Common myeloid progenitor, CD34-positive (primary cell): Measurements from ENCODE around the gene UBL7.

Experiments
- CTCF ChIA-PET: fragments of 350-600 bp; sonication (Branson Sonifier 250); formaldehyde crosslinking; loops from one replicate; lab custom pipeline; 2021; ENCODE audit warnings: antibody characterized with exemption; lab: Charles Lee
- POLR2A ChIA-PET: fragments of 350-600 bp; sonication (Branson Sonifier 250); formaldehyde crosslinking; loops from one replicate; lab custom pipeline; 2021; ENCODE audit warnings: antibody characterized with exemption; lab: Charles Lee
- DNase-seq, 3 donors: peaks; one replicate each; pipeline versions ENCODE4 v3.0.0 to v3.0.0-alpha.2; 2013
- H3K27ac ChIP-seq, 2 experiments: 1 replicate in 1 of 2; 2 replicates in 1 of 2; pipeline ENCODE4 v1.7.0; 2013; ENCODE audit warnings: inconsistent platforms in 2 of 2, low read length in 2 of 2, mild to moderate bottlenecking in 2 of 2, low read depth in 1 of 2, moderate library complexity in 1 of 2; ENCODE audit not compliant: severe bottlenecking in 2 of 2, insufficient read depth in 1 of 2, poor library complexity in 1 of 2
- H3K27me3 ChIP-seq, 5 experiments: replicated peaks in 2 of 5; 1 replicate in 3 of 5; 2 replicates in 2 of 5; pipeline versions ENCODE4 v1.6.1 to v1.7.0; 2013; ENCODE audit warnings: low read length in 4 of 5, mild to moderate bottlenecking in 2 of 5, moderate library complexity in 2 of 5, inconsistent platforms in 1 of 5; ENCODE audit not compliant: insufficient read depth in 5 of 5, control insufficient read depth in 4 of 5
- H3K36me3 ChIP-seq, 4 experiments: 1 replicate in 2 of 4; 2 replicates in 2 of 4; pipeline versions ENCODE4 v1.6.1 to v1.7.0; 2013; ENCODE audit warnings: low read length in 3 of 4, control low read depth in 1 of 4, mild to moderate bottlenecking in 1 of 4; ENCODE audit not compliant: control insufficient read depth in 4 of 4, insufficient read depth in 4 of 4
- H3K4me1 ChIP-seq, 4 experiments: 1 replicate in 3 of 4; 2 replicates in 1 of 4; pipeline versions ENCODE4 v1.6.1 to v1.7.1; 2013; ENCODE audit warnings: low read length in 3 of 4, mild to moderate bottlenecking in 3 of 4, control low read depth in 1 of 4, inconsistent platforms in 1 of 4, moderate library complexity in 1 of 4; ENCODE audit not compliant: control insufficient read depth in 4 of 4, insufficient read depth in 4 of 4; ENCODE audit errors: control extremely low read depth in 1 of 4
- H3K4me3 ChIP-seq, 7 experiments: 1 replicate in 4 of 7; 2 replicates in 3 of 7; pipeline versions ENCODE4 v1.5.1 to v1.7.0; 2013; ENCODE audit warnings: mild to moderate bottlenecking in 7 of 7, low read length in 6 of 7, moderate library complexity in 6 of 7, inconsistent platforms in 2 of 7, low read depth in 2 of 7, control low read depth in 1 of 7; ENCODE audit not compliant: insufficient read depth in 4 of 7, control insufficient read depth in 1 of 7; ENCODE audit errors: extremely low read depth in 1 of 7
- H3K9me3 ChIP-seq, 5 experiments: 1 replicate in 4 of 5; 2 replicates in 1 of 5; pipeline versions ENCODE4 v1.6.1 to v1.7.1; 2013; ENCODE audit warnings: low read length in 4 of 5, mild to moderate bottlenecking in 2 of 5, inconsistent platforms in 1 of 5, low read depth in 1 of 5, moderate library complexity in 1 of 5; ENCODE audit not compliant: control insufficient read depth in 4 of 5, insufficient read depth in 2 of 5; ENCODE audit errors: control extremely low read depth in 1 of 5
- WGBS: methylation state at CpG from one replicate; pipeline ENCODE4 v1.1.5; 2013; ENCODE audit not compliant: insufficient coverage; 5-methylcytosine and 5-hydroxymethylcytosine counted together

Gene UBL7

GRCh38 chr15:74408815-74409214 is 52.1 kb downstream of the UBL7 start:
- H3K36me3 ChIP-seq = peaks cover 8 to 36% (median 29%) of the 10 kb centered on the region in 4 experiments

GRCh38 chr15:74408385-74408784 is 52.6 kb downstream of the UBL7 start:
- no peaks in the 10 kb centered on the region for H3K9me3 ChIP-seq
- no peak overlapping the region for H3K27ac ChIP-seq
- DNase-seq = no peak
- ChIA-PET CTCF (interaction anchor here (1.0 to 10.0 kb wide), 3 partner anchors 11 to 26 kb away, joined by 3 to 75 read pairs (median 4); partner anchors contain the start of gene SEMA7A), POLR2A (no interaction called here)
- H3K36me3 ChIP-seq = peaks cover 6 to 31% (median 25%) of the 10 kb centered on the region in 4 experiments
- no peaks in the 10 kb centered on the region for H3K27me3 ChIP-seq
- 94% methylated on average over 2 of the region's 2 CpGs for WGBS
- H3K4me1 ChIP-seq = peaks cover 7 to 35% (median 12%) of the 10 kb centered on the region in 4 experiments
- H3K4me3 ChIP-seq = no peak overlapping the region

More at GRCh38 chr15:74408815-74409214, 52.1 kb downstream of the UBL7 start:
- ChIA-PET CTCF (interaction anchor here (0.9 to 2.1 kb wide), 6 partner anchors 11 to 34 kb away, joined by 3 to 7 read pairs (median 4); no protein-coding TSS in a partner anchor), POLR2A (no interaction called here)
- 97% methylated on average over 6 of the region's 7 CpGs for WGBS
- Histone ChIP-seq H3K4me3 (no peak overlapping the region), H3K27me3 (no peaks in the 10 kb centered on the region), H3K27ac (no peak overlapping the region), H3K9me3 (no peaks in the 10 kb centered on the region), H3K4me1 (peaks cover 7 to 31% (median 8%) of the 10 kb centered on the region in 4 experiments)
- no peak for DNase-seq

- H3K4me3 ChIP-seq = no peak overlapping the region
- H3K4me1 ChIP-seq = peaks cover 10 to 47% (median 24%) of the 10 kb centered on the region in 4 experiments
- 82% methylated on average over 8 of the region's 12 CpGs for WGBS
- CTCF ChIA-PET = interaction anchor here (1.0 to 10.0 kb wide), 6 partner anchors 13 to 27 kb away, joined by 3 to 82 read pairs (median 6); partner anchors contain the start of gene SEMA7A
- POLR2A ChIA-PET = no interaction called here
- H3K27me3 ChIP-seq = no peaks in the 10 kb centered on the region
- no peaks in the 10 kb centered on the region for H3K9me3 ChIP-seq
- DNase-seq = no peak
- H3K27ac ChIP-seq = no peak overlapping the region
- peaks cover 2 to 22% (median 21%) of the 10 kb centered on the region in 4 experiments for H3K36me3 ChIP-seq
Observed at GRCh38 chr15:74406992-74407705, 53.8 kb downstream of the UBL7 start.

- no peak for DNase-seq
- ChIA-PET CTCF (interaction anchor here (0.7 to 10.0 kb wide), 6 partner anchors 10 to 33 kb away, joined by 3 to 82 read pairs (median 6); no protein-coding TSS in a partner anchor), POLR2A (interaction anchor here (0.5 to 0.6 kb wide), 2 partner anchors 25 to 169 kb away, joined by 3 read pairs; no protein-coding TSS in a partner anchor)
- peaks cover 2 to 17% (median 16%) of the 10 kb centered on the region in 4 experiments for H3K36me3 ChIP-seq
- no peak overlapping the region for H3K27ac ChIP-seq
- H3K4me3 ChIP-seq = no peak overlapping the region
- no peaks in the 10 kb centered on the region for H3K27me3 ChIP-seq
- H3K4me1 ChIP-seq = peaks cover 15 to 54% (median 31%) of the 10 kb centered on the region in 4 experiments
- no peaks in the 10 kb centered on the region for H3K9me3 ChIP-seq
- WGBS = 89% methylated on average over 4 of the region's 4 CpGs
Observed at GRCh38 chr15:74406517-74406916, 54.4 kb downstream of the UBL7 start.

- POLR2A ChIA-PET = interaction anchor here (0.5 to 0.7 kb wide), 3 partner anchors 14 to 169 kb away, joined by 3 read pairs; no protein-coding TSS in a partner anchor
- no peaks in the 10 kb centered on the region for H3K9me3 ChIP-seq
- H3K4me1 ChIP-seq = peaks cover 15 to 61% (median 38%) of the 10 kb centered on the region in 4 experiments
- no peak overlapping the region for H3K4me3 ChIP-seq
- no peak overlapping the region for H3K27ac ChIP-seq
- H3K27me3 ChIP-seq = no peaks in the 10 kb centered on the region
- CTCF ChIA-PET = interaction anchor here (0.7 to 10.0 kb wide), 7 partner anchors 9 to 34 kb away, joined by 3 to 82 read pairs (median 4); no protein-coding TSS in a partner anchor
- no peak for DNase-seq
- H3K36me3 ChIP-seq = peaks cover 2 to 10% (median 9%) of the 10 kb centered on the region in 4 experiments
- 97% methylated on average over 4 of the region's 7 CpGs for WGBS
Observed at GRCh38 chr15:74405823-74406222, 55.1 kb downstream of the UBL7 start.

- Histone ChIP-seq H3K4me1 (peaks cover 21 to 73% (median 54%) of the 10 kb centered on the region in 4 experiments), H3K36me3 (no peaks in the 10 kb centered on the region), H3K9me3 (no peaks in the 10 kb centered on the region), H3K4me3 (peak overlapping the region in 3 of 7 experiments; percentile 28 to 48 (median 42)), H3K27ac (no peak overlapping the region), H3K27me3 (no peaks in the 10 kb centered on the region)
- ChIA-PET POLR2A (interaction anchor here (0.7 to 2.8 kb wide), 3 partner anchors 15 to 57 kb away, joined by 3 to 12 read pairs (median 7); partner anchors contain the start of gene UBL7), CTCF (interaction anchor here (0.8 to 10.0 kb wide), 10 partner anchors 11 to 35 kb away, joined by 3 to 82 read pairs (median 10); no protein-coding TSS in a partner anchor)
- WGBS = 1% methylated on average over 9 of the region's 16 CpGs
- DNase-seq = peak in 2 of 3 donors; percentile 63 to 71
Observed at GRCh38 chr15:74403991-74404563, 56.9 kb downstream of the UBL7 start.
